Esophagus squamous epithelium (tissue), 5 donors: ENCODE data around the gene ZNF322. TPM values are rescaled to one million over a fixed set of nuclear protein-coding genes. Genes with fewer than 3 reads are reported as not detected.

Experiments
- DNase-seq: peaks from one replicate; lab custom pipeline; 2025; lab: John Stamatoyannopoulos, UW
- H3K27ac ChIP-seq, 4 donors: fragments of 200-600 bp; sonication (generic); one replicate each; pipeline ENCODE4 v1.5.1; 2016 to 2019; ENCODE audit warnings: mild to moderate bottlenecking in 1 of 4
- H3K27me3 ChIP-seq, 4 donors: fragments of 200-600 bp; sonication (generic); 1 replicate in 3 of 4; 2 replicates in 1 of 4; pipeline versions ENCODE4 v1.5.1 to v1.6.0; 2017 to 2021; ENCODE audit warnings: antibody characterized with exemption in 1 of 4
- H3K36me3 ChIP-seq, 3 donors: fragments of 200-600 bp; sonication (generic); one replicate each; pipeline ENCODE4 v1.5.1; 2016 to 2019
- H3K4me1 ChIP-seq, 3 donors: fragments of 200-600 bp; sonication (generic); one replicate each; pipeline ENCODE4 v1.5.1; 2017 to 2019
- H3K4me3 ChIP-seq, 4 donors: fragments of 200-600 bp; sonication (generic); 1 replicate in 3 of 4; 2 replicates in 1 of 4; pipeline ENCODE4 v1.5.1; 2016 to 2019; ENCODE audit warnings: mild to moderate bottlenecking in 2 of 4, moderate library complexity in 1 of 4
- H3K9me3 ChIP-seq, 3 donors: fragments of 200-600 bp; sonication (generic); one replicate each; pipeline ENCODE4 v1.5.1; 2016 to 2019
- CTCF ChIP-seq, 6 experiments: fragments of 450-650 bp in 4 of 6; fragments of 200-600 bp in 2 of 6; sonication (generic) in 2 of 6; IDR thresholded peaks; one replicate each; pipeline ENCODE4 v1.5.1; 2016 to 2019; ENCODE audit warnings: antibody characterized with exemption in 6 of 6, mild to moderate bottlenecking in 4 of 6, moderate library complexity in 4 of 6
- POLR2A ChIP-seq, 4 donors: fragments of 450-650 bp; IDR thresholded peaks; one replicate each; pipeline ENCODE4 v1.6.1; 2017; ENCODE audit warnings: antibody characterized with exemption in 4 of 4, mild to moderate bottlenecking in 4 of 4, moderate library complexity in 3 of 4
- WGBS, 2 donors: methylation state at CpG; one replicate each; pipeline ENCODE4 v1.1.5; 2018; 5-methylcytosine and 5-hydroxymethylcytosine counted together
- intact Hi-C: fragments of 100-400 bp; cut with DNase I; formaldehyde crosslinking; loops from one replicate; pipeline ENCODE4 v1.15.0; 2022
- total RNA-seq, 4 donors: library from RNA; depleted of rRNA; stranded (reverse); fragments of >200 nt; gene quantifications; one replicate each; pipeline ENCODE4 v1.1.0, GENCODE V29; 2016
- donor health status: DM: yes; HTN: yes; CAD: no.

ZNF322 gene
- total RNA-seq, 4 donors from 2014 or later = 3.8 to 11.3 (median 8.2) TPM

- no peaks in the 10 kb centered on the region for H3K27me3 ChIP-seq
- 86 to 96% methylated on average over 2 of the region's 2 CpGs for WGBS, 2 donors
- no peak overlapping the region for H3K4me3 ChIP-seq
- intact Hi-C loops = no loop called here
- peaks cover 17 to 79% (median 23%) of the 10 kb centered on the region in 3 donors for H3K36me3 ChIP-seq
- no peak for TF ChIP-seq POLR2A (IDR thresholded peaks at IDR 0.05)
- TF ChIP-seq CTCF (IDR thresholded peaks at IDR 0.05) = no peak
- no peaks in the 10 kb centered on the region for H3K4me1 ChIP-seq
- DNase-seq = no peak
- H3K9me3 ChIP-seq = peaks cover 0 to 56% (median 13%) of the 10 kb centered on the region in 3 donors
- no peak overlapping the region for H3K27ac ChIP-seq
Measured at GRCh38 chr6:26640806-26641205, 18.7 kb downstream of the ZNF322 start.

- intact Hi-C loops = no loop called here
- Histone ChIP-seq H3K27me3 (no peaks in the 10 kb centered on the region), H3K36me3 (peaks cover 0 to 11% (median 0%) of the 10 kb centered on the region in 3 donors), H3K4me1 (no peaks in the 10 kb centered on the region), H3K4me3 (no peak overlapping the region), H3K27ac (no peak overlapping the region), H3K9me3 (no peaks in the 10 kb centered on the region)
- TF ChIP-seq POLR2A (IDR thresholded peaks at IDR 0.05) = no peak
- TF ChIP-seq CTCF (IDR thresholded peaks at IDR 0.05) = no peak
- DNase-seq = no peak
- WGBS, 2 donors = 44 to 46% methylated on average over 1 of the region's 1 CpG
Measured at GRCh38 chr6:26629359-26629758, 30.2 kb downstream of the ZNF322 start.

- H3K27me3 ChIP-seq = no peaks in the 10 kb centered on the region
- no peak for DNase-seq
- TF ChIP-seq CTCF (IDR thresholded peaks at IDR 0.05) (no peak), POLR2A (IDR thresholded peaks at IDR 0.05) (no peak)
- WGBS, 2 donors = 69 to 77% methylated on average over 7 of the region's 7 CpGs
- H3K36me3 ChIP-seq = no peaks in the 10 kb centered on the region
- intact Hi-C loops = no loop called here
- H3K27ac ChIP-seq = no peak overlapping the region
- no peaks in the 10 kb centered on the region for H3K9me3 ChIP-seq
- H3K4me1 ChIP-seq = no peaks in the 10 kb centered on the region
- no peak overlapping the region for H3K4me3 ChIP-seq
Measured at GRCh38 chr6:26627843-26628242, 31.7 kb downstream of the ZNF322 start.

GRCh38 chr6:26624557-26624956 is 35.0 kb downstream of the ZNF322 start:
- H3K9me3 ChIP-seq = no peaks in the 10 kb centered on the region
- TF ChIP-seq POLR2A (IDR thresholded peaks at IDR 0.05) (no peak), CTCF (IDR thresholded peaks at IDR 0.05) (no peak)
- H3K4me1 ChIP-seq = no peaks in the 10 kb centered on the region
- H3K27me3 ChIP-seq = no peaks in the 10 kb centered on the region
- 75 to 86% methylated on average over 1 of the region's 1 CpG for WGBS, 2 donors
- H3K36me3 ChIP-seq = no peaks in the 10 kb centered on the region
- intact Hi-C loops = no loop called here
- H3K27ac ChIP-seq = no peak overlapping the region
- H3K4me3 ChIP-seq = no peak overlapping the region
- no peak for DNase-seq

GRCh38 chr6:26623339-26623859 is 36.1 kb downstream of the ZNF322 start:
- intact Hi-C loops = no loop called here
- no peaks in the 10 kb centered on the region for H3K36me3 ChIP-seq
- peaks cover 0 to 2% (median 0%) of the 10 kb centered on the region in 4 donors for H3K27me3 ChIP-seq
- no peak overlapping the region for H3K27ac ChIP-seq
- TF ChIP-seq POLR2A (IDR thresholded peaks at IDR 0.05) = no peak
- TF ChIP-seq CTCF (IDR thresholded peaks at IDR 0.05) = no peak
- 0 to 95% methylated on average over 1 of the region's 1 CpG for WGBS, 2 donors
- H3K9me3 ChIP-seq = no peaks in the 10 kb centered on the region
- no peak for DNase-seq
- no peak overlapping the region for H3K4me3 ChIP-seq
- H3K4me1 ChIP-seq = no peaks in the 10 kb centered on the region
